SK-N-SH (cell line): ENCODE data around the gene GALNT5. TPM values are rescaled to one million over a fixed set of nuclear protein-coding genes. Genes with fewer than 3 reads are reported as not detected.

Source experiments
- CTCF ChIA-PET: fragments of 300-600, 350-600 bp; formaldehyde crosslinking; extraction: SDS; loops from one replicate; lab custom pipeline; 2021; lab: Yijun Ruan, JAX
- POLR2A ChIA-PET: fragments of 350-600 bp; sonication (Branson Sonifier 250); formaldehyde crosslinking; extraction: SDS; loops from one replicate; lab custom pipeline; 2020; ENCODE audit warnings: antibody characterized with exemption, inconsistent platforms; lab: Yijun Ruan, JAX
- DNase-seq: peaks from one replicate; pipeline ENCODE4 v3.0.0; 2012
- H2AFZ ChIP-seq: fragments of 200-600 bp; sonication (generic); 2 replicates; pipeline ENCODE4 v1.8.1; 2016; ENCODE audit warnings: antibody characterized with exemption, mild to moderate bottlenecking, low read depth
- H3F3A ChIP-seq: fragments of 200-600 bp; sonication (generic); replicated peaks from 2 replicates; pipeline ENCODE3; 2016; ENCODE audit warnings: antibody characterized with exemption, mild to moderate bottlenecking; ENCODE audit not compliant: insufficient read depth
- H3K27ac ChIP-seq, 2 experiments: fragments of 200-500 bp in 1 of 2; fragments of 200-600 bp in 1 of 2; sonication (Bioruptor generic) in 1 of 2; sonication (generic), shearing (Covaris generic) in 1 of 2; 2 replicates each; pipeline versions ENCODE4 v1.5.1 to v1.6.1; 2014 to 2016; ENCODE audit warnings: low read depth in 2 of 2, inconsistent platforms in 1 of 2, low read length in 1 of 2, mild to moderate bottlenecking in 1 of 2, mixed read lengths in 1 of 2
- H3K27me3 ChIP-seq: fragments of 200-600 bp; sonication (generic), shearing (Covaris generic); 2 replicates; pipeline ENCODE4 v1.6.1; 2016; ENCODE audit warnings: mixed run types; ENCODE audit not compliant: insufficient read depth
- H3K36me3 ChIP-seq, 2 experiments: fragments of 200-500 bp in 1 of 2; fragments of 200-600 bp in 1 of 2; sonication (Bioruptor generic) in 1 of 2; sonication (generic) in 1 of 2; replicated peaks in 1 of 2; 2 replicates each; pipeline versions ENCODE3 to v1.5.1; 2014 to 2016; ENCODE audit warnings: low read length in 1 of 2, mild to moderate bottlenecking in 1 of 2; ENCODE audit not compliant: insufficient read depth in 2 of 2, control insufficient read depth in 1 of 2
- H3K4me1 ChIP-seq, 2 experiments: fragments of 200-500 bp in 1 of 2; fragments of 200-600 bp in 1 of 2; sonication (Bioruptor generic) in 1 of 2; sonication (generic), shearing (Covaris generic) in 1 of 2; 2 replicates each; pipeline versions ENCODE4 v1.5.1 to v1.6.1; 2014 to 2016; ENCODE audit warnings: low read depth in 1 of 2, low read length in 1 of 2, mixed run types in 1 of 2; ENCODE audit not compliant: insufficient read depth in 2 of 2, control insufficient read depth in 1 of 2
- H3K4me2 ChIP-seq: fragments of 200-600 bp; sonication (generic), shearing (Covaris generic); 2 replicates; pipeline ENCODE4 v1.6.1; 2017; ENCODE audit warnings: mixed run types
- H3K4me3 ChIP-seq, 2 experiments: fragments of 200-500 bp in 1 of 2; fragments of 200-600 bp in 1 of 2; sonication (Bioruptor generic) in 1 of 2; sonication (generic), shearing (Covaris generic) in 1 of 2; 2 replicates each; pipeline versions ENCODE4 v1.5.1 to v1.8.1; 2014 to 2016; ENCODE audit warnings: low read depth in 2 of 2, inconsistent platforms in 1 of 2, low read length in 1 of 2, mild to moderate bottlenecking in 1 of 2, mixed read lengths in 1 of 2, moderate library complexity in 1 of 2
- H3K79me2 ChIP-seq: fragments of 200-600 bp; sonication (generic); 2 replicates; pipeline ENCODE4 v1.8.1; 2017; ENCODE audit warnings: mild to moderate bottlenecking; ENCODE audit not compliant: insufficient read depth
- H3K9ac ChIP-seq: fragments of 200-600 bp; sonication (generic); 2 replicates; pipeline ENCODE4 v1.6.1; 2017; ENCODE audit warnings: mixed run types
- H3K9me2 ChIP-seq: fragments of 200-600 bp; sonication (generic); 2 replicates; pipeline ENCODE4 v1.6.1; 2017; ENCODE audit warnings: mixed run types
- H3K9me3 ChIP-seq: fragments of 200-600 bp; sonication (generic); 2 replicates; pipeline ENCODE4 v1.6.1; 2017; ENCODE audit warnings: mixed run types, mild to moderate bottlenecking, moderate library complexity
- H4K20me1 ChIP-seq: fragments of 200-600 bp; sonication (generic); 2 replicates; pipeline ENCODE4 v1.6.1; 2017; ENCODE audit warnings: mild to moderate bottlenecking, mixed run types; ENCODE audit not compliant: insufficient read depth
- CHD2 ChIP-seq: fragments of 150-350 bp; IDR thresholded peaks from 2 replicates; pipeline ENCODE4 v1.6.1; 2018; ENCODE audit warnings: low read length; ENCODE audit not compliant: partially characterized antibody
- CTCF ChIP-seq: fragments of 200-600 bp; sonication (generic); IDR thresholded peaks from 2 replicates; pipeline ENCODE4 v1.6.1; 2017; ENCODE audit warnings: antibody characterized with exemption, mild to moderate bottlenecking, moderate library complexity
- FOSL2 ChIP-seq: IDR thresholded peaks from 2 replicates; pipeline ENCODE4 v1.4.0; 2012; ENCODE audit warnings: low read depth, mild to moderate bottlenecking, moderate library complexity, borderline replicate concordance
- FOXJ3 ChIP-seq: sonication (generic); formaldehyde crosslinking; IDR thresholded peaks from 2 replicates; pipeline ENCODE4 v1.5.1; 2020; ENCODE audit warnings: mild to moderate bottlenecking, missing genetic modification reagents
- FOXM1 ChIP-seq: IDR thresholded peaks from 2 replicates; pipeline ENCODE4 v1.4.0; 2012; ENCODE audit warnings: low read depth, mild to moderate bottlenecking
- GABPA ChIP-seq: IDR thresholded peaks from 2 replicates; pipeline ENCODE4 v1.4.0; 2012; ENCODE audit warnings: low read depth, mild to moderate bottlenecking
- GATA2 ChIP-seq: sonication (generic); formaldehyde crosslinking; IDR thresholded peaks from 2 replicates; pipeline ENCODE4 v1.5.0; 2020; ENCODE audit warnings: mild to moderate bottlenecking, missing genetic modification reagents
- MEF2A ChIP-seq: IDR thresholded peaks from 2 replicates; pipeline ENCODE4 v1.4.0; 2012; ENCODE audit warnings: low read depth, borderline replicate concordance
- MXI1 ChIP-seq: IDR thresholded peaks from 2 replicates; pipeline ENCODE4 v1.6.1; 2012; ENCODE audit warnings: mild to moderate bottlenecking, low read depth, low read length, improper control_type of control experiment
- NRF1 ChIP-seq: IDR thresholded peaks from 2 replicates; pipeline ENCODE4 v1.6.1; 2012; ENCODE audit warnings: low read depth, mild to moderate bottlenecking, low read length
- TCF12 ChIP-seq: IDR thresholded peaks from 2 replicates; pipeline ENCODE4 v1.4.0; 2012
- TEAD4 ChIP-seq: IDR thresholded peaks from 2 replicates; pipeline ENCODE4 v1.4.0; 2012; ENCODE audit warnings: mild to moderate bottlenecking, borderline replicate concordance; ENCODE audit not compliant: insufficient read depth
- YY1 ChIP-seq: IDR thresholded peaks from 2 replicates; pipeline ENCODE4 v1.4.0; 2012; ENCODE audit warnings: low read depth, mild to moderate bottlenecking
- WGBS: methylation state at CpG from one replicate; pipeline ENCODE4 v1.1.6; 2017; ENCODE audit warnings: low lambda C conversion rate; 5-methylcytosine and 5-hydroxymethylcytosine counted together
- polyA plus RNA-seq, 3 experiments: library from polyadenylated mRNA; depleted of rRNA; stranded (reverse); fragments of >200 nt; gene quantifications; 2 replicates each; pipeline ENCODE4 v1.2.3, GENCODE V29; 2012
- TF ChIP-seq, protein P1 (sequence below): IDR thresholded peaks from 2 replicates; pipeline ENCODE4 v1.4.0; 2012; ENCODE audit warnings: low read depth

GALNT5 gene
- polyA plus RNA-seq, 1 of the 3 experiments (the other 2 are of a cell fraction) = 10.4 TPM

DNA sequence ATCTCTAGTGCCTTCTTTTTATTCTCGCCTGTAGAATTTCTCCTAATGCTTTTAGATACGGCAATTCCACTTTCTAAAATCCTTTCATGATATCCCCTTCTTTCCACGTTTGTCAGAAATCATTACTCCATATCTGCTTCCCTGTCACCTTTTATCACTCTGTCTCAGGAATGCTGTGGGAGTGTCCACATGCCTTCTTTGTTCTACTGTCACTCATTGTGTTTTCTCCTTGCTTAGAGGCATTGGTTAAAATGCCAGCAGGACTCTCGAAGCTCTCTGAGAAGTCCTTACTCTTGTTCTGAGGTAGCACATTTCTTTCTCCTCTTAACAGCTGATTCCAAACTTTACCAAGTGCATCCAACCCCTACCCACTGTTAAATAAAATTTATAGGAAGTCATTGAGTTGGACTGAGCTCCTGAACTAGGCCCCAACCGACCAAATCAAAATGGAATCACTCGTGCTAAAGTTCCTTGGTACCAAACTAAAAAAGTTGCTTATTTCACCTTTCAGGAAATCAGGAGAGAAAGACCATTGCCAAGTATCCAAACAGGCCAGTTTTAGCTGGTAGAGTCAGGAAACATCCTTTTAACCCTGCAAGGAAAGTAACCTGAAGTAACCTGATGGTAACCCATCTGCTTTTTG, 10.6 kb upstream of the GALNT5 start (continued):
- TF ChIP-seq CTCF (no peak), FOXM1 (no peak), YY1 (peak; percentile 23; the same call in 1 of the 2 replicates), NRF1 (no peak), GATA2 (no peak), TCF12 (peak; percentile 2; the same call in 1 of the 2 replicates), MEF2A (no peak), TEAD4 (no peak; the same call in 1 of the 2 replicates)
- TF ChIP-seq, protein P1, sequence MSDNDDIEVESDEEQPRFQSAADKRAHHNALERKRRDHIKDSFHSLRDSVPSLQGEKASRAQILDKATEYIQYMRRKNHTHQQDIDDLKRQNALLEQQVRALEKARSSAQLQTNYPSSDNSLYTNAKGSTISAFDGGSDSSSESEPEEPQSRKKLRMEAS = peak; percentile 79

DNA sequence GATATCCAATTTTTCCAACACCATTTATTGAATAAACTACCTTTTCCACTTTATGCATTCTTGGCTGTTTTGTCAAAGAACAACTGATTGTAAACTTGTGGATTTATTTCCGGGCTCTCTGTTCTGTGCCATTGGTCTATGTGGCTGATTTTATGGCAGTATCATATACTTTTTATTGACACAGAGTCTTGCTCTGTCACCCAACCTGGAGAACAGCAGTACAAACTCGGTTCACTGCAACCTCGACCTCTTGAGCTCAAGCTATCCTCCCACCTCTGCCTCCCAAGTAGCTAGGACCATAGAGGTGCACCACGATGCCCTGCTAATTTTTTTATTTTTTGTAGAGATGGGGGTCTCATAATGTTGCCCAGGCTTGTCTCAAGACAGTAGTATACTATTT, 6.7 kb upstream of the GALNT5 start:
- Histone ChIP-seq H3K9ac (no peak overlapping the region), H3K4me3 (no peak overlapping the region), H3K4me1 (peaks cover 0 to 9% of the 10 kb centered on the region in 2 experiments; a peak in 3 of 4 replicates), H3K4me2 (no peak overlapping the region), H3K36me3 (no peaks in the 10 kb centered on the region), H3K79me2 (no peaks in the 10 kb centered on the region), H3F3A (peaks cover 15% of the 10 kb centered on the region), H4K20me1 (no peaks in the 10 kb centered on the region), H3K9me2 (no peaks in the 10 kb centered on the region), H3K9me3 (no peaks in the 10 kb centered on the region), H3K27ac (no peak overlapping the region), H3K27me3 (no peaks in the 10 kb centered on the region), H2AFZ (no peak overlapping the region)
- CTCF ChIA-PET = no interaction called here
- 33% methylated on average over 4 of the region's 4 CpGs for WGBS
- POLR2A ChIA-PET = no interaction called here
- no peak for DNase-seq
- TF ChIP-seq CHD2 (no peak), MEF2A (no peak), GABPA (no peak), CTCF (no peak), MXI1 (no peak), FOXJ3 (CRISPR knock-in tag) (no peak), TEAD4 (no peak), FOSL2 (no peak)
